HEK293 (cell line): ENCODE measurements around the gene PARD3B.
A peak's percentile ranks its signal among the peaks of the same experiment; 100 is the strongest.

Experiments used
- CTCF ChIA-PET: fragments of 350-600 bp; formaldehyde crosslinking; extraction: SDS; loops from one replicate; lab custom pipeline; 2021; ENCODE audit warnings: antibody characterized with exemption; lab: Yijun Ruan, JAX
- POLR2A ChIA-PET: fragments of 300-600 bp; formaldehyde crosslinking; extraction: SDS; loops from one replicate; lab custom pipeline; 2020; ENCODE audit warnings: antibody characterized with exemption, inconsistent platforms; lab: Yijun Ruan, JAX
- H3K27ac ChIP-seq: fragments of 200-500 bp; sonication (Bioruptor generic); 2 replicates; pipeline ENCODE4 v1.5.1; 2014; ENCODE audit warnings: low read depth, low read length, control low read depth, inconsistent platforms; ENCODE audit errors: extremely low read depth
- H3K36me3 ChIP-seq, 2 experiments: fragments of 200-500 bp in 1 of 2; sonication (Bioruptor generic) in 1 of 2; 1 replicate in 1 of 2; 2 replicates in 1 of 2; pipeline ENCODE4 v1.5.1; 2014 to 2017; ENCODE audit warnings: inconsistent platforms in 2 of 2, low read length in 2 of 2; ENCODE audit not compliant: control insufficient read depth in 2 of 2, insufficient read depth in 1 of 2
- H3K4me1 ChIP-seq: fragments of 200-500 bp; sonication (Bioruptor generic); 2 replicates; pipeline ENCODE4 v1.5.1; 2014; ENCODE audit warnings: mild to moderate bottlenecking, low read length, inconsistent platforms; ENCODE audit not compliant: control insufficient read depth, insufficient read depth
- H3K4me3 ChIP-seq: 2 replicates; pipeline ENCODE4 v1.5.1; 2011; ENCODE audit warnings: low read depth, mild to moderate bottlenecking, control low read depth, low read length, moderate library complexity
- H3K9me3 ChIP-seq: fragments of 200-500 bp; sonication (Bioruptor generic); 2 replicates; pipeline ENCODE4 v1.5.1; 2014; ENCODE audit warnings: low read depth, low read length, inconsistent platforms; ENCODE audit not compliant: control insufficient read depth, insufficient read depth
- HOXD13 ChIP-seq: sonication (generic); formaldehyde crosslinking; IDR thresholded peaks from 2 replicates; pipeline ENCODE4 v1.8.0; 2022; ENCODE audit warnings: missing genetic modification reagents, borderline replicate concordance
- INSM2 ChIP-seq: fragments of 450-650 bp; formaldehyde crosslinking; IDR thresholded peaks from 2 replicates; pipeline ENCODE4 v1.5.1; 2016; ENCODE audit warnings: missing biosample characterization, missing genetic modification characterization
- PRDM1 ChIP-seq: fragments of 450-650 bp; formaldehyde crosslinking; IDR thresholded peaks from 2 replicates; pipeline ENCODE4; 2016; ENCODE audit warnings: missing biosample characterization, missing genetic modification characterization
- ZBTB21 ChIP-seq: fragments of 450-650 bp; formaldehyde crosslinking; IDR thresholded peaks from 2 replicates; pipeline ENCODE4 v1.5.1; 2017; ENCODE audit warnings: missing biosample characterization, missing genetic modification characterization
- ZBTB7A ChIP-seq: fragments of 450-650 bp; formaldehyde crosslinking; IDR thresholded peaks from 2 replicates; pipeline ENCODE4 v1.5.1; 2016; ENCODE audit warnings: low read depth, missing biosample characterization, missing genetic modification characterization
- ZNF10 ChIP-seq: fragments of 450-650 bp; formaldehyde crosslinking; IDR thresholded peaks from 2 replicates; pipeline ENCODE4 v1.5.1; 2017; ENCODE audit warnings: missing biosample characterization, missing genetic modification characterization
- ZNF146 ChIP-seq: fragments of 450-650 bp; formaldehyde crosslinking; IDR thresholded peaks from 2 replicates; pipeline ENCODE4 v1.5.1; 2016; ENCODE audit warnings: missing biosample characterization, missing genetic modification characterization
- ZNF2 ChIP-seq: fragments of 450-650 bp; formaldehyde crosslinking; IDR thresholded peaks from 2 replicates; pipeline ENCODE4 v1.5.1; 2016; ENCODE audit warnings: missing biosample characterization, missing genetic modification characterization
- ZNF23 ChIP-seq: fragments of 450-650 bp; formaldehyde crosslinking; IDR thresholded peaks from 2 replicates; pipeline ENCODE4 v1.5.1; 2016; ENCODE audit warnings: missing biosample characterization, missing genetic modification characterization, borderline replicate concordance
- ZNF37A ChIP-seq: fragments of 450-650 bp; IDR thresholded peaks from 2 replicates; pipeline ENCODE4 v1.5.1; 2018; ENCODE audit warnings: missing biosample characterization, missing genetic modification characterization
- ZNF398 ChIP-seq: fragments of 450-650 bp; formaldehyde crosslinking; IDR thresholded peaks from 2 replicates; pipeline ENCODE4 v1.5.1; 2017; ENCODE audit warnings: missing biosample characterization, missing genetic modification characterization
- ZNF416 ChIP-seq: fragments of 450-650 bp; formaldehyde crosslinking; IDR thresholded peaks from 2 replicates; pipeline ENCODE4 v1.5.1; 2016; ENCODE audit warnings: missing biosample characterization, missing genetic modification characterization
- ZNF514 ChIP-seq: fragments of 450-650 bp; formaldehyde crosslinking; IDR thresholded peaks from 2 replicates; pipeline ENCODE4 v1.5.1; 2016; ENCODE audit warnings: missing biosample characterization, missing genetic modification characterization
- ZNF549 ChIP-seq: fragments of 450-650 bp; IDR thresholded peaks from 2 replicates; pipeline ENCODE4 v1.5.1; 2018; ENCODE audit warnings: missing biosample characterization, missing genetic modification characterization, mild to moderate bottlenecking, inconsistent platforms, moderate library complexity
- ZNF580 ChIP-seq: fragments of 450-650 bp; formaldehyde crosslinking; IDR thresholded peaks from 2 replicates; pipeline ENCODE4 v1.5.1; 2016; ENCODE audit warnings: missing biosample characterization, missing genetic modification characterization
- ZNF704 ChIP-seq: fragments of 450-650 bp; formaldehyde crosslinking; IDR thresholded peaks from 2 replicates; pipeline ENCODE4 v1.5.1; 2016; ENCODE audit warnings: missing biosample characterization, missing genetic modification characterization
- ZSCAN30 ChIP-seq: fragments of 450-650 bp; IDR thresholded peaks from 2 replicates; pipeline ENCODE4 v1.5.1; 2018; ENCODE audit warnings: missing biosample characterization, mild to moderate bottlenecking, missing genetic modification characterization, moderate library complexity

Gene PARD3B

GRCh38 chr2:204510709-204511420 lies 34.4 kb upstream of the PARD3B start (continued):
- no peak for TF ChIP-seq ZBTB7A (tag by site-specific recombination)
- TF ChIP-seq ZNF549 (tag by site-specific recombination) = no peak
- peak; percentile 59; the same call in 1 of the 2 replicates for TF ChIP-seq INSM2 (tag by site-specific recombination)
- no peak for TF ChIP-seq ZNF416 (tag by site-specific recombination)

- no peak overlapping the region for H3K4me3 ChIP-seq
- H3K36me3 ChIP-seq = no peaks in the 10 kb centered on the region
- no peak for TF ChIP-seq PRDM1 (tag by site-specific recombination)
- H3K4me1 ChIP-seq = no peaks in the 10 kb centered on the region
- H3K9me3 ChIP-seq = no peaks in the 10 kb centered on the region
- CTCF ChIA-PET = no interaction called here
- H3K27ac ChIP-seq = no peak overlapping the region
- POLR2A ChIA-PET = no interaction called here
These were observed 30.8 kb upstream of the PARD3B start for GRCh38 chr2:204514439-204514838.

GRCh38 chr2:204515416-204515815 lies 29.9 kb upstream of the PARD3B start:
- CTCF ChIA-PET = interaction anchor here (0.7 kb wide), 1 partner anchor 583 kb away, joined by 3 read pairs; no protein-coding TSS in a partner anchor
- POLR2A ChIA-PET = no interaction called here
- no peaks in the 10 kb centered on the region for H3K9me3 ChIP-seq

GRCh38 chr2:204517154-204517553 lies 28.1 kb upstream of the PARD3B start:
- no peaks in the 10 kb centered on the region for H3K9me3 ChIP-seq
- H3K36me3 ChIP-seq = no peaks in the 10 kb centered on the region
- no peaks in the 10 kb centered on the region for H3K4me1 ChIP-seq
- POLR2A ChIA-PET = no interaction called here
- TF ChIP-seq ZNF580 (peak; percentile 58; the same call in 1 of the 2 replicates), ZNF398 (no peak), ZNF37A (no peak), ZNF146 (tag by site-specific recombination) (peak; percentile 93)
- CTCF ChIA-PET = interaction anchor here (0.5 to 0.6 kb wide), 2 partner anchors 12 to 1250 kb away, joined by 3 to 4 read pairs; no protein-coding TSS in a partner anchor
- H3K4me3 ChIP-seq = no peak overlapping the region
- no peak overlapping the region for H3K27ac ChIP-seq

More at GRCh38 chr2:204515416-204515815, 29.9 kb upstream of the PARD3B start:
- TF ChIP-seq ZNF2 (tag by site-specific recombination) = no peak
- no peak for TF ChIP-seq ZNF514 (tag by site-specific recombination)
- TF ChIP-seq HOXD13 (CRISPR knock-in tag) = no peak
- TF ChIP-seq ZBTB21 (tag by site-specific recombination) = no peak
- no peak for TF ChIP-seq ZNF704 (tag by site-specific recombination)
- TF ChIP-seq ZSCAN30 (tag by site-specific recombination) = no peak
- TF ChIP-seq ZNF10 = no peak
- TF ChIP-seq ZNF23 (tag by site-specific recombination) = no peak
- H3K4me1 ChIP-seq = no peaks in the 10 kb centered on the region
- no peaks in the 10 kb centered on the region for H3K36me3 ChIP-seq
- H3K27ac ChIP-seq = no peak overlapping the region
- no peak overlapping the region for H3K4me3 ChIP-seq
